Neural progenitor cell (in vitro differentiated cells): Measurements from ENCODE around the gene CDK18. TPM values are rescaled to one million over a fixed set of nuclear protein-coding genes. Genes with fewer than 3 reads are reported as not detected.

Experiments
- DNase-seq: peaks from one replicate; pipeline ENCODE4 v3.0.0-alpha.2; 2016; ENCODE audit warnings: low spot score
- H2AFZ ChIP-seq: fragments of 200-600 bp; sonication (generic); replicated peaks from 2 replicates; pipeline ENCODE4 v1.6.1; 2016; ENCODE audit warnings: antibody characterized with exemption
- H3F3A ChIP-seq: fragments of 200-600 bp; sonication (generic); 2 replicates; pipeline ENCODE4 v1.6.1; 2016; ENCODE audit warnings: antibody characterized with exemption, low read depth
- H3K27ac ChIP-seq: fragments of 200-600 bp; sonication (generic); 2 replicates; pipeline ENCODE4 v1.5.1; 2016; ENCODE audit warnings: mild to moderate bottlenecking
- H3K27me3 ChIP-seq: fragments of 200-600 bp; sonication (generic); 2 replicates; pipeline ENCODE4 v1.6.1; 2016; ENCODE audit warnings: mild to moderate bottlenecking, moderate library complexity
- H3K36me3 ChIP-seq: fragments of 200-600 bp; sonication (generic); 2 replicates; pipeline ENCODE4 v1.5.1; 2016
- H3K4me1 ChIP-seq: fragments of 200-600 bp; sonication (generic); 2 replicates; pipeline ENCODE4 v1.6.1; 2016; ENCODE audit warnings: mixed run types
- H3K4me2 ChIP-seq: fragments of 200-600 bp; sonication (generic); 2 replicates; pipeline ENCODE4 v1.6.1; 2016
- H3K4me3 ChIP-seq: fragments of 200-600 bp; sonication (generic); 2 replicates; pipeline ENCODE4 v1.5.1; 2016
- H3K79me2 ChIP-seq: fragments of 200-600 bp; sonication (generic); 2 replicates; pipeline ENCODE4 v1.6.1; 2016; ENCODE audit warnings: low read depth
- H3K9ac ChIP-seq: fragments of 200-600 bp; sonication (generic); 2 replicates; pipeline ENCODE4 v1.6.1; 2016
- H3K9me3 ChIP-seq: fragments of 200-600 bp; sonication (generic); 2 replicates; pipeline ENCODE4 v1.5.1; 2016; ENCODE audit warnings: low read depth
- H4K20me1 ChIP-seq: fragments of 200-600 bp; sonication (generic); 2 replicates; pipeline ENCODE4 v1.6.1; 2016; ENCODE audit warnings: low read depth
- H3K27ac Mint-ChIP-seq: 3 replicates; pipeline ENCODE4 v1.8.0; 2021; ENCODE audit warnings: mixed read lengths
- H3K27me3 Mint-ChIP-seq: 2 replicates; pipeline ENCODE4 v1.8.0; 2022; ENCODE audit warnings: low read depth, mild to moderate bottlenecking, inconsistent platforms, moderate library complexity, mixed read lengths; ENCODE audit not compliant: insufficient read depth
- H3K36me3 Mint-ChIP-seq: 3 replicates; pipeline ENCODE4 v1.8.0; 2021; ENCODE audit warnings: mixed read lengths
- H3K4me1 Mint-ChIP-seq: 3 replicates; pipeline ENCODE4 v1.8.0; 2021; ENCODE audit warnings: mixed read lengths
- H3K4me3 Mint-ChIP-seq: 3 replicates; pipeline ENCODE4 v1.8.0; 2021; ENCODE audit warnings: mild to moderate bottlenecking, moderate library complexity, mixed read lengths
- H3K9me3 Mint-ChIP-seq: 3 replicates; pipeline ENCODE4 v1.8.0; 2020; ENCODE audit warnings: mixed read lengths
- EZH2 ChIP-seq: fragments of 200-600 bp; sonication (generic); IDR thresholded peaks from 2 replicates; pipeline ENCODE4 v1.6.1; 2017; ENCODE audit warnings: antibody characterized with exemption, mild to moderate bottlenecking, moderate library complexity
- EZH2phosphoT487 ChIP-seq: fragments of 200-600 bp; sonication (generic); IDR thresholded peaks from 2 replicates; pipeline ENCODE4 v1.6.1; 2017; ENCODE audit warnings: antibody characterized with exemption
- total RNA-seq: library from RNA; depleted of rRNA; stranded (reverse); fragments of >200 nt; gene quantifications from 2 replicates; pipeline ENCODE4 v1.2.3, GENCODE V29; 2015; ENCODE audit warnings: low replicate concordance
- TF ChIP-seq, protein P1 (sequence below): fragments of 200-600 bp; sonication (generic); IDR thresholded peaks from 2 replicates; pipeline ENCODE4 v1.5.1; 2017; ENCODE audit warnings: antibody characterized with exemption, mild to moderate bottlenecking

CDK18 gene
- total RNA-seq, 1 donor from 2014 or later: 14.1 TPM

DNA sequence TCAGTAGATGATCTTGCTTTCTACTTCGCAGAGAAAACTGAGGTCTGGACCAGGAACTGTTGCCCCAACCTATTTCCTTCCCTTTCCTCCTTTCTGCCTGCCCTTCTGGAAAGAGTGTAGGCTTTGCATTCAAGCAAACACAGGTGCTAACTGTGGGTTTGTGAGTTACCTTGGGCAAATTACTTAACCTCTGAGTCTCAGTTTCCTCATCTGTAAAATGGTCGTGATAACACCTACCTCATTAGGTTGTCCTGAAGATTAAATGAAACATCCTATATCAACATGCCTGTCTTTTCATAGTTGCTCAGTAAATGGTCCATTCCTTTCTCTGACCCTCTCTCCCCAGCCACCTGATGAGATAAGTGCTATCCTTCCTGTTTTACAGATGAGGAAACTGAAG lies 39.1 kb upstream of the CDK18 start:
- Histone ChIP-seq H3K4me1 (peaks cover 8% of the 10 kb centered on the region), H3K9ac (no peak overlapping the region), H4K20me1 (no peaks in the 10 kb centered on the region), H3K79me2 (no peaks in the 10 kb centered on the region), H3K36me3 (no peaks in the 10 kb centered on the region), H3K4me3 (no peak overlapping the region), H3F3A (peaks cover 13% of the 10 kb centered on the region), H2AFZ (no peak overlapping the region), H3K27ac (no peak overlapping the region), H3K27me3 (peaks cover 3% of the 10 kb centered on the region), H3K4me2 (no peak overlapping the region), H3K9me3 (no peaks in the 10 kb centered on the region)
- TF ChIP-seq, protein P1, sequence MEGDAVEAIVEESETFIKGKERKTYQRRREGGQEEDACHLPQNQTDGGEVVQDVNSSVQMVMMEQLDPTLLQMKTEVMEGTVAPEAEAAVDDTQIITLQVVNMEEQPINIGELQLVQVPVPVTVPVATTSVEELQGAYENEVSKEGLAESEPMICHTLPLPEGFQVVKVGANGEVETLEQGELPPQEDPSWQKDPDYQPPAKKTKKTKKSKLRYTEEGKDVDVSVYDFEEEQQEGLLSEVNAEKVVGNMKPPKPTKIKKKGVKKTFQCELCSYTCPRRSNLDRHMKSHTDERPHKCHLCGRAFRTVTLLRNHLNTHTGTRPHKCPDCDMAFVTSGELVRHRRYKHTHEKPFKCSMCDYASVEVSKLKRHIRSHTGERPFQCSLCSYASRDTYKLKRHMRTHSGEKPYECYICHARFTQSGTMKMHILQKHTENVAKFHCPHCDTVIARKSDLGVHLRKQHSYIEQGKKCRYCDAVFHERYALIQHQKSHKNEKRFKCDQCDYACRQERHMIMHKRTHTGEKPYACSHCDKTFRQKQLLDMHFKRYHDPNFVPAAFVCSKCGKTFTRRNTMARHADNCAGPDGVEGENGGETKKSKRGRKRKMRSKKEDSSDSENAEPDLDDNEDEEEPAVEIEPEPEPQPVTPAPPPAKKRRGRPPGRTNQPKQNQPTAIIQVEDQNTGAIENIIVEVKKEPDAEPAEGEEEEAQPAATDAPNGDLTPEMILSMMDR: no peak
- no peak for TF ChIP-seq EZH2phosphoT487
- no peak for TF ChIP-seq EZH2
- Mint-ChIP-seq H3K4me1 (peaks cover 17% of the 10 kb centered on the region), H3K27ac (no peak overlapping the region), H3K36me3 (no peaks in the 10 kb centered on the region), H3K27me3 (peaks cover 9% of the 10 kb centered on the region), H3K4me3 (no peak overlapping the region), H3K9me3 (no peaks in the 10 kb centered on the region)
- DNase-seq: no peak

DNA sequence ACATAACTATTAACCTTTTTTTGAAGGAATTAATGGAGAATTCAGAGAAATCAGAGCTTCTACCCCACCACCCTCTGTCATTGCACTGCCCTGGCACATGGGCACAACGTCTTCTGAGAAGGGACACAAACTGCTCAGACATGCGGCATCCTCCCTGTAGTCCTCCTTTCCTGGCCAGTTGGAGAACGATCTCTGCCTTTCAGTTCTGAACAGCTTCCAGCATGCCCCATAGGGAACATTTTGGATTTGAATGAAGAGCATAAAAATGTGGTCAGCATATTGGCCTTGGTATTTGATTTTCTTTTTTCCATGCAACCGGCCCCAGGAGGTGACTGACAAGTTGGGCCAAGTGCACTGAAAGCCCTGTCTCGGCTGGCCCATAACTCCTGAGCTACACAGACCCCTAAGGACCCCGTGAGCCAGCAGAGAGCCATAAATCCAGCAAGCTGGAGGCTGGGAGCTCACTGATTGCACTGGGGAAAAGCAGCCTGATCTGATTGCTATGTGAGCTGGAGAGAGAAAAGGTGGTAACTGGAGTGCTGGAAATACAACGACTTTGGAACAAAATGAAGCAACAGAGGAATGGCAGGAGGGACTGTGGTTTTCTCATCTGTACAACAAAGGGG lies 37.8 kb upstream of the CDK18 start:
- Histone ChIP-seq H3K27ac (no peak overlapping the region), H3K4me3 (no peak overlapping the region), H3K4me1 (peaks cover 8% of the 10 kb centered on the region), H3K79me2 (no peaks in the 10 kb centered on the region), H3K4me2 (peak overlapping the region; percentile 42), H3K9me3 (no peaks in the 10 kb centered on the region), H3K36me3 (no peaks in the 10 kb centered on the region), H3F3A (peaks cover 9% of the 10 kb centered on the region), H4K20me1 (no peaks in the 10 kb centered on the region), H3K27me3 (no peaks in the 10 kb centered on the region), H3K9ac (no peak overlapping the region), H2AFZ (no peak overlapping the region)
- peak; percentile 24 for DNase-seq
- no peaks in the 10 kb centered on the region for H3K36me3 Mint-ChIP-seq
- H3K27me3 Mint-ChIP-seq: peaks cover 9% of the 10 kb centered on the region
- H3K9me3 Mint-ChIP-seq: no peaks in the 10 kb centered on the region
- TF ChIP-seq, protein P1: no peak
- TF ChIP-seq EZH2phosphoT487 (no peak), EZH2 (no peak)
- H3K27ac Mint-ChIP-seq: peak overlapping the region; percentile 23
- H3K4me1 Mint-ChIP-seq: peaks cover 17% of the 10 kb centered on the region
- H3K4me3 Mint-ChIP-seq: no peak overlapping the region

GRCh38 chr1:205470131-205470530 lies 34.3 kb upstream of the CDK18 start:
- H3K4me3 Mint-ChIP-seq: no peak overlapping the region
- Histone ChIP-seq H3K4me3 (no peak overlapping the region), H3K27ac (no peak overlapping the region), H3K4me1 (peaks cover 14% of the 10 kb centered on the region), H3K9me3 (no peaks in the 10 kb centered on the region), H3K9ac (no peak overlapping the region), H3K79me2 (no peaks in the 10 kb centered on the region), H3K27me3 (peaks cover 29% of the 10 kb centered on the region), H3K4me2 (no peak overlapping the region), H2AFZ (no peak overlapping the region), H4K20me1 (no peaks in the 10 kb centered on the region), H3F3A (peaks cover 9% of the 10 kb centered on the region), H3K36me3 (no peaks in the 10 kb centered on the region)
- peaks cover 24% of the 10 kb centered on the region for H3K27me3 Mint-ChIP-seq
- H3K4me1 Mint-ChIP-seq: peaks cover 34% of the 10 kb centered on the region
- DNase-seq: no peak
- H3K9me3 Mint-ChIP-seq: peaks cover 7% of the 10 kb centered on the region
- no peak overlapping the region for H3K27ac Mint-ChIP-seq
- TF ChIP-seq EZH2 (no peak), EZH2phosphoT487 (no peak)
- TF ChIP-seq, protein P1: no peak
- H3K36me3 Mint-ChIP-seq: no peaks in the 10 kb centered on the region
